Vagina (tissue), 2 donors: ENCODE results near the gene LRPPRC.

ENCODE experiments used
- POLR2AphosphoS5 ChIP-seq, 2 donors: sonication (generic); formaldehyde crosslinking; IDR thresholded peaks; one replicate each; pipeline ENCODE4 v1.9.0; 2017; ENCODE audit warnings: antibody characterized with exemption in 2 of 2, mild to moderate bottlenecking in 2 of 2, low read depth in 1 of 2; ENCODE audit not compliant: insufficient read depth in 1 of 2
- TF ChIP-seq, protein P1 (sequence below), 3 experiments: fragments of 450-650 bp in 2 of 3; fragments of 200-600 bp in 1 of 3; sonication (generic) in 1 of 3; IDR thresholded peaks; one replicate each; pipeline ENCODE4 v1.5.1; 2017 to 2019; ENCODE audit warnings: antibody characterized with exemption in 3 of 3, mild to moderate bottlenecking in 2 of 3, moderate library complexity in 2 of 3

DNA sequence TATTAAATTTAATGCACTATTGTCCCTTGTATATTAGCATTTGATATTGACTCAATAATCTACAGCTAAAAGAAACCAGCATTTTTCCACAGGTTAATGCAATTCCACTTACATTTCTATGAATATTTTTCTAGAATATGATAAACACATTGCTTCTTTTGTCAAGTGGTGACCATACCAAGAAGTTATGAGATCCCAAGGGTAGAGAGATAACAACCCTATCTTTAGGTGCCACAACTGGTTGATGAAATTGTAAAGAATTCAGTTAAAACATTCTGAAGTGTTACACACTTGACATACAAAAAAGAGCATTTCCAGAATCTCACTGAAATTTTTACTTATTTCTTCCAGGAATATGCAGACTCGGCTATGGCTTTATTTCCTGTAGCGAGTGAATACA is 101.0 kb downstream of the LRPPRC start:
- TF ChIP-seq, protein P1, sequence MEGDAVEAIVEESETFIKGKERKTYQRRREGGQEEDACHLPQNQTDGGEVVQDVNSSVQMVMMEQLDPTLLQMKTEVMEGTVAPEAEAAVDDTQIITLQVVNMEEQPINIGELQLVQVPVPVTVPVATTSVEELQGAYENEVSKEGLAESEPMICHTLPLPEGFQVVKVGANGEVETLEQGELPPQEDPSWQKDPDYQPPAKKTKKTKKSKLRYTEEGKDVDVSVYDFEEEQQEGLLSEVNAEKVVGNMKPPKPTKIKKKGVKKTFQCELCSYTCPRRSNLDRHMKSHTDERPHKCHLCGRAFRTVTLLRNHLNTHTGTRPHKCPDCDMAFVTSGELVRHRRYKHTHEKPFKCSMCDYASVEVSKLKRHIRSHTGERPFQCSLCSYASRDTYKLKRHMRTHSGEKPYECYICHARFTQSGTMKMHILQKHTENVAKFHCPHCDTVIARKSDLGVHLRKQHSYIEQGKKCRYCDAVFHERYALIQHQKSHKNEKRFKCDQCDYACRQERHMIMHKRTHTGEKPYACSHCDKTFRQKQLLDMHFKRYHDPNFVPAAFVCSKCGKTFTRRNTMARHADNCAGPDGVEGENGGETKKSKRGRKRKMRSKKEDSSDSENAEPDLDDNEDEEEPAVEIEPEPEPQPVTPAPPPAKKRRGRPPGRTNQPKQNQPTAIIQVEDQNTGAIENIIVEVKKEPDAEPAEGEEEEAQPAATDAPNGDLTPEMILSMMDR (IDR thresholded peaks at IDR 0.05), result no peak
- no peak for TF ChIP-seq POLR2AphosphoS5 (IDR thresholded peaks at IDR 0.05; ENCODE audit: insufficient read depth in 1 of 2, low read depth in 1 of 2)
